Left ventricle myocardium inferior (tissue), 1 donor: ENCODE data around the gene ADH5. TPM values are rescaled to one million over a fixed set of nuclear protein-coding genes. Genes with fewer than 3 reads are reported as not detected.

Experiments
- DNase-seq: peaks from one replicate; pipeline ENCODE4 v3.0.0-alpha.2; 2020
- H3K27ac ChIP-seq: fragments of 200-600 bp; replicated peaks from 2 replicates; pipeline ENCODE4 v1.8.0; 2021
- H3K27me3 ChIP-seq: fragments of 200-600 bp; 2 replicates; pipeline ENCODE4 v1.8.0; 2021; ENCODE audit warnings: low read depth
- H3K36me3 ChIP-seq: fragments of 200-600 bp; 2 replicates; pipeline ENCODE4 v1.8.0; 2021
- H3K4me1 ChIP-seq: fragments of 200-600 bp; 2 replicates; pipeline ENCODE4 v1.8.0; 2021
- H3K4me3 ChIP-seq: fragments of 200-600 bp; 2 replicates; pipeline ENCODE4 v1.8.0; 2021; ENCODE audit warnings: mild to moderate bottlenecking, moderate library complexity
- H3K9me3 ChIP-seq: fragments of 200-600 bp; replicated peaks from 2 replicates; pipeline ENCODE4 v1.8.0; 2021
- CTCF ChIP-seq: fragments of 200-600 bp; IDR thresholded peaks from 2 replicates; pipeline ENCODE4 v1.8.0; 2021; ENCODE audit warnings: antibody characterized with exemption, mild to moderate bottlenecking, borderline replicate concordance
- intact Hi-C: fragments of 100-400 bp; cut with micrococcal nuclease; formaldehyde crosslinking; loops from one replicate; pipeline ENCODE4 v1.11.0; 2022
- total RNA-seq: library from RNA; stranded (reverse); fragmentation: NEBNext Ultra II Directional; extraction: Animal tissue kit (Norgen Biotek cat#: 25700); gene quantifications from one replicate; pipeline ENCODE4 v1.2.1, GENCODE V29; 2021
- donor health status: DM: no; HTN: yes; CAD: no; lungs with severe emphysema.

The ADH5 gene
- total RNA-seq, 1 donor from 2014 or later = 179 TPM

DNA sequence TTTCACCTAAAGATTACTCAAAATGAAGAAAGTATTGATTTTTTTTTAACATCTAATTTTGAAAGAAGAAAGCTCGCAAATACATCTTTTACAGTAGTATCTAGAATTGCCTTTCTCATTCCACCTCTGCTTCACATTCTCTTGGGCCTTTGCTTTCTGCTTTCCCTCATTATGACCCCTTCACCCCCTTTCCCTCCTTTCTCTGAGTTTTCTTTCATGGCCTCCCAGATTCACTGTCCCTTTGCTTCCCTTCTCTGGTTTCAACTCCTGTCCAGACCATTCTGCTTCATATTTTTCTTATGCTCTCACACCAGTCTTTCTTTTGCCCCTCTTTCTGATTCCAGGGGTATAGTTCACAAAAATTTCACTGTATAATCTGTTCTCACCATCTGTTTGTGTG, 29.0 kb downstream of the ADH5 start:
- Histone ChIP-seq H3K9me3 (no peaks in the 10 kb centered on the region), H3K27me3 (no peaks in the 10 kb centered on the region), H3K27ac (peak overlapping the region; percentile 68), H3K4me1 (peaks cover 51% of the 10 kb centered on the region), H3K4me3 (no peak overlapping the region), H3K36me3 (peaks cover 35% of the 10 kb centered on the region)
- no peak for DNase-seq
- intact Hi-C loops = loop anchor here (10.0 kb wide), 2 partner anchors 55 to 115 kb away; no protein-coding TSS in a partner anchor
- no peak for TF ChIP-seq CTCF

DNA sequence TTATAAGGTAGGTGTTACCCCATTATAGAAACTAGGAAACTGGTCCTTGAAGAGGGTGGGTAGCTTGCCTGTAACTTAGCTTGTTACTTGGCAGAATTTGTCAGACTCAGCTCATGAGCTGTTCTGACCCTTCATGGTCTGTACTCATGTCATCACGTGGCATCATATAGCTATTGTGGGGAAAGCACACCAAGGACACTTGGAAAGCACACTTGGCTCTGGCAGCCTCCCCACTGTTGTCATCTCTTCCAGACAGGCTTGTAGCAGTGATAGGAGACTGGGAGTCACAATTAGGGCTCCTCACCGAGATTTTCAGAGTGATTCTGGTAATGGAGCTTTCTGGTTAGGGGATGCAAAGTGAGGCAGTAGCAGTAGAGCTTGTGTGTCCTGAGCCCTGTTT, 30.4 kb downstream of the ADH5 start:
- Histone ChIP-seq H3K9me3 (no peaks in the 10 kb centered on the region), H3K27me3 (no peaks in the 10 kb centered on the region), H3K4me3 (no peak overlapping the region), H3K36me3 (peaks cover 38% of the 10 kb centered on the region), H3K27ac (peak overlapping the region; percentile 53), H3K4me1 (peaks cover 51% of the 10 kb centered on the region)
- intact Hi-C loops = loop anchor here (10.0 kb wide), 2 partner anchors 53 to 113 kb away; no protein-coding TSS in a partner anchor
- DNase-seq = peak; percentile 41
- TF ChIP-seq CTCF = no peak

DNA sequence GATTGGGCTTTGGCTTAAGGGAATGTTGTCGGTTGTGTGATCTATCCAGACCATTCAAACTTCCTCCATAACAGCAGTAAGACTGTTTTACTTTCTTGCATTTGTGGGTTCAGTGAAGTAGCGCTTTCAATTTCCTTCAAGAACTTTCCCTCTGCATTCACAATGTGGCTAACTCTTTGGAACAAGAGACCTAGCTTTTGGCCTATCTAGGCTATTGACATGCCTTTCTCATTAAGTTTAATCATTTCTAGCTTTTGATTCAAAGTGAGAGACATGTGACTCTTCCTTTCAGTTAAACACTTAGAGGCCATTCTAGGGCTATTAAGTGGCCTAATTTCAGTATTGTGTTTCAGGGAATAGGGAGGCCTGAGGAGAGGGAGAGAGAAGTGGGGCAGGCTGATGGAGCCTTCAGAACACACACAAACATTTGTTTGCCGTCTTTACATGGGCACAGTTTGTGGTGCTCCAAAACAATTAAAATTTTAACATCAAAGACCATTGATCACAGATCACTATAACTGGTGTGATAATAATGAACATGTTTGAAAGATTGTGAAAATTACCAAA, 34.1 kb downstream of the ADH5 start:
- intact Hi-C loops = loop anchor here (10.0 kb wide), 2 partner anchors 50 to 110 kb away; no protein-coding TSS in a partner anchor
- Histone ChIP-seq H3K27me3 (no peaks in the 10 kb centered on the region), H3K27ac (no peak overlapping the region), H3K4me3 (no peak overlapping the region), H3K36me3 (peaks cover 56% of the 10 kb centered on the region), H3K4me1 (peaks cover 29% of the 10 kb centered on the region), H3K9me3 (no peaks in the 10 kb centered on the region)
- no peak for DNase-seq
- no peak for TF ChIP-seq CTCF

DNA sequence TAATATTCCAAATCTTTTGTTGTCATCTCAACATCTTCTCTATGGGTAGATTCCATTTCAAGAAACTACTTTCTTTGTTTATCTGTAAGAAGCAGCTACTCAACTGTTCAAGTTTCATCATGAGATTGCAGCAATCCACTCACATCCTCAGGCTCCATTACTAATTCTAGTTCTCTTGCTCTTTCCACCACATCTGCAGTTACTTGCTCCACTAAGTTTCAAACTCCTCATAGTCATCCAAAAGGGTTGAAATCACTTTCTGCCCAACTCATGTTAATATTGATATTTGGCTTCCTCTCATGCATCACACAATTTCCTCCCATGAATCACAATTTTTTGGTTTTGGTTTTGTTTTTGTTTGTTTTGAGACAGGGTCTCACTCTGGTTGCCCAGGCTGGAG, 35.7 kb downstream of the ADH5 start:
- no peak for TF ChIP-seq CTCF
- Histone ChIP-seq H3K36me3 (peaks cover 57% of the 10 kb centered on the region), H3K4me3 (no peak overlapping the region), H3K27me3 (no peaks in the 10 kb centered on the region), H3K27ac (no peak overlapping the region), H3K9me3 (no peaks in the 10 kb centered on the region), H3K4me1 (peaks cover 15% of the 10 kb centered on the region)
- no peak for DNase-seq
- intact Hi-C loops = loop anchor here (10.0 kb wide), 2 partner anchors 48 to 108 kb away; no protein-coding TSS in a partner anchor

- peaks cover 75% of the 10 kb centered on the region for H3K36me3 ChIP-seq
- no peaks in the 10 kb centered on the region for H3K27me3 ChIP-seq
- no peak for DNase-seq
- H3K27ac ChIP-seq = no peak overlapping the region
- intact Hi-C loops = no loop called here
- no peak overlapping the region for H3K4me3 ChIP-seq
- TF ChIP-seq CTCF = peak; percentile 23
- H3K9me3 ChIP-seq = no peaks in the 10 kb centered on the region
- H3K4me1 ChIP-seq = peaks cover 11% of the 10 kb centered on the region
Observed at GRCh38 chr4:99047710-99048109, 40.9 kb downstream of the ADH5 start.
